HepG2 (cell line): Measurements from ENCODE around the gene ABCG4. TPM values are rescaled to one million over a fixed set of nuclear protein-coding genes. Genes with fewer than 3 reads are reported as not detected.

Source experiments
- ARNT ChIP-seq: fragments of 450-650 bp; IDR thresholded peaks from 2 replicates; pipeline ENCODE4 v1.6.1; 2017
- BORCS8-MEF2B ChIP-seq: sonication (generic); formaldehyde crosslinking; IDR thresholded peaks from 2 replicates; pipeline ENCODE4 v1.8.0; 2022; ENCODE audit warnings: mild to moderate bottlenecking, missing genetic modification reagents
- GATAD1 ChIP-seq: IDR thresholded peaks from 2 replicates; pipeline ENCODE4 v1.6.1; 2016; ENCODE audit warnings: missing genetic modification reagents, missing compliant biosample characterization
- GLI4 ChIP-seq: sonication (generic); formaldehyde crosslinking; IDR thresholded peaks from 2 replicates; pipeline ENCODE4 v1.5.1; 2020; ENCODE audit warnings: missing genetic modification reagents, mild to moderate bottlenecking, moderate library complexity, borderline replicate concordance
- RARG ChIP-seq: sonication (generic); formaldehyde crosslinking; IDR thresholded peaks from 2 replicates; pipeline ENCODE4 v1.4.0; 2020; ENCODE audit warnings: low read depth, mild to moderate bottlenecking, missing genetic modification reagents
- SMARCC2 ChIP-seq: fragments of 450-650 bp; IDR thresholded peaks from 2 replicates; pipeline ENCODE4 v1.6.1; 2017; ENCODE audit warnings: antibody characterized with exemption, mild to moderate bottlenecking
- TAF1 ChIP-seq: sonication (generic); formaldehyde crosslinking; IDR thresholded peaks from 2 replicates; pipeline ENCODE4 v1.4.0; 2020; ENCODE audit warnings: missing genetic modification reagents
- polyA plus RNA-seq, 8 experiments: library from polyadenylated mRNA; depleted of rRNA in 3 of 8; stranded (reverse) in 7 of 8; unstranded in 1 of 8; fragments of >200 nt; fragmentation: Illumina TruSeq in 4 of 8; extraction: Trizol in 4 of 8; gene quantifications; 2 replicates each; pipeline versions ENCODE4 v1.2.1 to v1.2.3, GENCODE V29; 2011 to 2016; ENCODE audit warnings: low read depth in 4 of 8, missing spikeins in 1 of 8, mixed read lengths in 1 of 8; ENCODE audit not compliant: insufficient read depth in 1 of 8
- total RNA-seq, 5 experiments: library from RNA; depleted of rRNA; stranded (reverse); fragments of >200 nt; fragmentation: Illumina TruSeq; extraction: Trizol; gene quantifications; 2 replicates each; pipeline ENCODE4 v1.2.3, GENCODE V29; 2016; ENCODE audit warnings: low read depth in 1 of 5
- TF ChIP-seq, protein P1 (sequence below): sonication (generic); formaldehyde crosslinking; IDR thresholded peaks from 2 replicates; pipeline ENCODE4 v1.4.0; 2020; ENCODE audit warnings: mild to moderate bottlenecking, missing genetic modification reagents, borderline replicate concordance
- TF ChIP-seq, protein P2 (sequence below): sonication (generic); formaldehyde crosslinking; IDR thresholded peaks from 2 replicates; pipeline ENCODE4 v1.4.0; 2020; ENCODE audit warnings: mild to moderate bottlenecking, missing genetic modification reagents
- TF ChIP-seq, protein P3 (sequence below): sonication (generic); formaldehyde crosslinking; IDR thresholded peaks from 2 replicates; pipeline ENCODE4 v1.8.0; 2022; ENCODE audit warnings: mild to moderate bottlenecking, missing genetic modification reagents, moderate library complexity
- TF ChIP-seq, protein P4 (sequence below): sonication (generic); formaldehyde crosslinking; IDR thresholded peaks from 2 replicates; pipeline ENCODE4 v1.4.0; 2020; ENCODE audit warnings: missing genetic modification reagents
- TF ChIP-seq, protein P5 (sequence below): sonication (generic); formaldehyde crosslinking; IDR thresholded peaks from one replicate; pipeline ENCODE4 v1.5.1; 2020; ENCODE audit warnings: mild to moderate bottlenecking, missing genetic modification reagents; ENCODE audit errors: not compliant biosample characterization
- TF ChIP-seq, protein P6 (sequence below): sonication (generic); formaldehyde crosslinking; IDR thresholded peaks from 2 replicates; pipeline ENCODE4 v1.8.0; 2022; ENCODE audit warnings: missing genetic modification reagents, mild to moderate bottlenecking, inconsistent platforms, borderline replicate concordance

ABCG4 gene
- total and polyA plus RNA-seq, 2 of the 13 experiments (the other 11 are each of a cell fraction or from before 2014, with no cell fraction given): not detected

DNA sequence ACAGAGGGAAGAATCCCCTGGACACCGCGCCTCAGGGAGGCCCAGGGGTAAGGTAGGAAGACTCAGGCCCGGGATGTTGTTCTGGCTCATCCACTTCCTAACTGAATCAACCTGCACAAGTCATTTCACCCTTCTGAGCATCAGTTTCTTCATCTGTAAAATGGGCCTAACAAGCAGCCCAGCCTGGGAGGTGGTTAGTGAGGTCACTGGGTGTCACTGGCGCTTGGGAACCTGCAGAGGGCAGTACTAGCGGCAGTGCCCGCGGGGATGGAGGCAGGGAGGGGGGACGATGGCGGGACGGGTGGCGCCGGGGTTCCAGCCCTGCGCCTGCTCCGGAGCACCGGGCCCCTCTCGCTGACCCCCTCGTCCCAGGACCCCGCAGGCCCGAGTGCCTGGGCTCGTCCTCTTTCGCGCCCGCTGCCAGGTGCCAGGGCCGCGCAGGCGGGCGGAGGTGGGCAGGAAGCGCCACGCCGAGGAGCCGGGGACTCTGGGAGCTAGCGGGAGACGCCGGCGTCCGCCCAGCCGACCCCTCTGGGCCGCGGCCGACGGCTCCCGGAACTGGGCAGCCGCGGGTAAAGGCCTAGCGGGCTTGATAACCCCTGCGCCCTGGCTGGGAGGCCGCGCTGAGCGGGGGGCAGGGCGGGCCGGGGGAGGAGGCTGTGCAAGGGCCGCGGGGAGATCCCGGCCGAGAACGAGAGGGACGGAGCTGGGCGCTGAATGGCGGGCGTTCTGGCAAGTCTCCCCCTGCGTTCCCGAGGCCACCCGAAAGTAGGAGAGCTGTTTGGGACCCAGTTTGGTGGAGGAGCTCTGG is 19.8 kb downstream of the ABCG4 start, which contains the start of gene NLRX1 (continued):
- TF ChIP-seq, protein P1, sequence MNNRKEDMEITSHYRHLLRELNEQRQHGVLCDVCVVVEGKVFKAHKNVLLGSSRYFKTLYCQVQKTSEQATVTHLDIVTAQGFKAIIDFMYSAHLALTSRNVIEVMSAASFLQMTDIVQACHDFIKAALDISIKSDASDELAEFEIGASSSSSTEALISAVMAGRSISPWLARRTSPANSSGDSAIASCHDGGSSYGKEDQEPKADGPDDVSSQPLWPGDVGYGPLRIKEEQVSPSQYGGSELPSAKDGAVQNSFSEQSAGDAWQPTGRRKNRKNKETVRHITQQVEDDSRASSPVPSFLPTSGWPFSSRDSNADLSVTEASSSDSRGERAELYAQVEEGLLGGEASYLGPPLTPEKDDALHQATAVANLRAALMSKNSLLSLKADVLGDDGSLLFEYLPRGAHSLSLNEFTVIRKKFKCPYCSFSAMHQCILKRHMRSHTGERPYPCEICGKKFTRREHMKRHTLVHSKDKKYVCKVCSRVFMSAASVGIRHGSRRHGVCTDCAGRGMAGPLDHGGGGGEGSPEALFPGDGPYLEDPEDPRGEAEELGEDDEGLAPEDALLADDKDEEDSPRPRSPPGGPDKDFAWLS (CRISPR knock-in tag): no peak
- TF ChIP-seq, protein P2, sequence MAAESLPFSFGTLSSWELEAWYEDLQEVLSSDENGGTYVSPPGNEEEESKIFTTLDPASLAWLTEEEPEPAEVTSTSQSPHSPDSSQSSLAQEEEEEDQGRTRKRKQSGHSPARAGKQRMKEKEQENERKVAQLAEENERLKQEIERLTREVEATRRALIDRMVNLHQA: no peak
- TF ChIP-seq, protein P3, sequence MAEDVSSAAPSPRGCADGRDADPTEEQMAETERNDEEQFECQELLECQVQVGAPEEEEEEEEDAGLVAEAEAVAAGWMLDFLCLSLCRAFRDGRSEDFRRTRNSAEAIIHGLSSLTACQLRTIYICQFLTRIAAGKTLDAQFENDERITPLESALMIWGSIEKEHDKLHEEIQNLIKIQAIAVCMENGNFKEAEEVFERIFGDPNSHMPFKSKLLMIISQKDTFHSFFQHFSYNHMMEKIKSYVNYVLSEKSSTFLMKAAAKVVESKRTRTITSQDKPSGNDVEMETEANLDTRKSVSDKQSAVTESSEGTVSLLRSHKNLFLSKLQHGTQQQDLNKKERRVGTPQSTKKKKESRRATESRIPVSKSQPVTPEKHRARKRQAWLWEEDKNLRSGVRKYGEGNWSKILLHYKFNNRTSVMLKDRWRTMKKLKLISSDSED (CRISPR knock-in tag): no peak; the same call in 1 of the 2 replicates
- TF ChIP-seq, protein P4, sequence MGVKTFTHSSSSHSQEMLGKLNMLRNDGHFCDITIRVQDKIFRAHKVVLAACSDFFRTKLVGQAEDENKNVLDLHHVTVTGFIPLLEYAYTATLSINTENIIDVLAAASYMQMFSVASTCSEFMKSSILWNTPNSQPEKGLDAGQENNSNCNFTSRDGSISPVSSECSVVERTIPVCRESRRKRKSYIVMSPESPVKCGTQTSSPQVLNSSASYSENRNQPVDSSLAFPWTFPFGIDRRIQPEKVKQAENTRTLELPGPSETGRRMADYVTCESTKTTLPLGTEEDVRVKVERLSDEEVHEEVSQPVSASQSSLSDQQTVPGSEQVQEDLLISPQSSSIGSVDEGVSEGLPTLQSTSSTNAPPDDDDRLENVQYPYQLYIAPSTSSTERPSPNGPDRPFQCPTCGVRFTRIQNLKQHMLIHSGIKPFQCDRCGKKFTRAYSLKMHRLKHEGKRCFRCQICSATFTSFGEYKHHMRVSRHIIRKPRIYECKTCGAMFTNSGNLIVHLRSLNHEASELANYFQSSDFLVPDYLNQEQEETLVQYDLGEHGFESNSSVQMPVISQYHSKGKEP (CRISPR knock-in tag): no peak
- TF ChIP-seq BORCS8-MEF2B (CRISPR knock-in tag) (no peak; the same call in 1 of the 2 replicates), GATAD1 (CRISPR knock-in tag) (0 out of 2 replicates have a peak, but pooled peaks have one; percentile 46), GLI4 (peak; percentile 53), SMARCC2 (no peak), ARNT (no peak), TAF1 (CRISPR knock-in tag) (peak; percentile 85), RARG (no peak)
- TF ChIP-seq, protein P5, sequence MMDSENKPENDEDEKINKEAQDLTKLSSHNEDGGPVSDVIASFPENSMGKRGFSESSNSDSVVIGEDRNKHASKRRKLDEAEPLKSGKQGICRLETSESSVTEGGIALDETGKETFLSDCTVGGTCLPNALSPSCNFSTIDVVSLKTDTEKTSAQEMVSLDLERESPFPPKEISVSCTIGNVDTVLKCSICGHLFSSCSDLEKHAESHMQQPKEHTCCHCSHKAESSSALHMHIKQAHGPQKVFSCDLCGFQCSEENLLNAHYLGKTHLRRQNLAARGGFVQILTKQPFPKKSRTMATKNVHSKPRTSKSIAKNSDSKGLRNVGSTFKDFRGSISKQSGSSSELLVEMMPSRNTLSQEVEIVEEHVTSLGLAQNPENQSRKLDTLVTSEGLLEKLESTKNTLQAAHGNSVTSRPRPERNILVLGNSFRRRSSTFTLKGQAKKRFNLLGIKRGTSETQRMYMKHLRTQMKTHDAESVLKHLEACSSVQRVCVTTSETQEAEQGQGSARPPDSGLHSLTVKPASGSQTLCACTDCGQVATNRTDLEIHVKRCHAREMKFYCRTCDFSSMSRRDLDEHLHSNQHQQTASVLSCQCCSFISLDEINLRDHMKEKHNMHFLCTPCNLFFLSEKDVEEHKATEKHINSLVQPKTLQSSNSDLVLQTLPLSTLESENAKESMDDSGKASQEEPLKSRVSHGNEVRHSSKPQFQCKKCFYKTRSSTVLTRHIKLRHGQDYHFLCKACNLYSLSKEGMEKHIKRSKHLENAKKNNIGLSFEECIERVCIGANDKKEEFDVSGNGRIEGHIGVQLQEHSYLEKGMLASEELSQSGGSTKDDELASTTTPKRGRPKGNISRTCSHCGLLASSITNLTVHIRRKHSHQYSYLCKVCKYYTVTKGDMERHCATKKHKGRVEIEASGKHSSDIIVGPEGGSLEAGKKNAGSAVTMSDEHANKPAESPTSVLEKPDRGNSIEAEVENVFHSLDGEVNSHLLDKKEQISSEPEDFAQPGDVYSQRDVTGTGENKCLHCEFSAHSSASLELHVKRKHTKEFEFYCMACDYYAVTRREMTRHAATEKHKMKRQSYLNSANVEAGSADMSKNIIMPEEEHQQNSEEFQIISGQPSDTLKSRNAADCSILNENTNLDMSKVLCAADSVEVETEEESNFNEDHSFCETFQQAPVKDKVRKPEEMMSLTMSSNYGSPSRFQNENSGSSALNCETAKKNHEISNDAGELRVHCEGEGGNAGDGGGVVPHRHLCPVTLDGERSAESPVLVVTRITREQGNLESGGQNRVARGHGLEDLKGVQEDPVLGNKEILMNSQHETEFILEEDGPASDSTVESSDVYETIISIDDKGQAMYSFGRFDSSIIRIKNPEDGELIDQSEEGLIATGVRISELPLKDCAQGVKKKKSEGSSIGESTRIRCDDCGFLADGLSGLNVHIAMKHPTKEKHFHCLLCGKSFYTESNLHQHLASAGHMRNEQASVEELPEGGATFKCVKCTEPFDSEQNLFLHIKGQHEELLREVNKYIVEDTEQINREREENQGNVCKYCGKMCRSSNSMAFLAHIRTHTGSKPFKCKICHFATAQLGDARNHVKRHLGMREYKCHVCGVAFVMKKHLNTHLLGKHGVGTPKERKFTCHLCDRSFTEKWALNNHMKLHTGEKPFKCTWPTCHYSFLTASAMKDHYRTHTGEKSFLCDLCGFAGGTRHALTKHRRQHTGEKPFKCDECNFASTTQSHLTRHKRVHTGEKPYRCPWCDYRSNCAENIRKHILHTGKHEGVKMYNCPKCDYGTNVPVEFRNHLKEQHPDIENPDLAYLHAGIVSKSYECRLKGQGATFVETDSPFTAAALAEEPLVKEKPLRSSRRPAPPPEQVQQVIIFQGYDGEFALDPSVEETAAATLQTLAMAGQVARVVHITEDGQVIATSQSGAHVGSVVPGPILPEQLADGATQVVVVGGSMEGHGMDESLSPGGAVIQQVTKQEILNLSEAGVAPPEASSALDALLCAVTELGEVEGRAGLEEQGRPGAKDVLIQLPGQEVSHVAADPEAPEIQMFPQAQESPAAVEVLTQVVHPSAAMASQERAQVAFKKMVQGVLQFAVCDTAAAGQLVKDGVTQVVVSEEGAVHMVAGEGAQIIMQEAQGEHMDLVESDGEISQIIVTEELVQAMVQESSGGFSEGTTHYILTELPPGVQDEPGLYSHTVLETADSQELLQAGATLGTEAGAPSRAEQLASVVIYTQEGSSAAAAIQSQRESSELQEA (CRISPR knock-in tag): peak; percentile 53
- TF ChIP-seq, protein P6, sequence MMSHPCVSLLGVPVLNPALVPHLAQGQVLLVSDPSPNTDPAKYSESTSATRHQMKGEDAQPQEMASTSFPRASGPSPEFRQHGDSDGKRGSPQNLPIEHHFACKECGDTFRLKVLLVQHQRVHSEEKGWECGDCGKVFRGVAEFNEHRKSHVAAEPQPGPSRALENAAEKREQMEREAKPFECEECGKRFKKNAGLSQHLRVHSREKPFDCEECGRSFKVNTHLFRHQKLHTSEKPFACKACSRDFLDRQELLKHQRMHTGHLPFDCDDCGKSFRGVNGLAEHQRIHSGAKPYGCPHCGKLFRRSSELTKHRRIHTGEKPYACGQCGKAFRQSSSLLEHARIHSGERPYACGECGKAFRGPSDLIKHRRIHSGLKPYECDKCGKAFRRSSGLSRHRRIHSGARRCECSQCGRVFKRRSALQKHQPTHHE (CRISPR knock-in tag): no peak
